Prostate gland (tissue), 2 donors: ENCODE results near the gene RHOBTB1.

Experiments
- CTCF ChIP-seq, 4 experiments: fragments of 200-600 bp in 2 of 4; fragments of 450-650 bp in 2 of 4; sonication (generic) in 2 of 4; IDR thresholded peaks; 1 replicate in 3 of 4; 2 replicates in 1 of 4; pipeline ENCODE4 v1.5.1; 2016 to 2019; ENCODE audit warnings: antibody characterized with exemption in 4 of 4, mild to moderate bottlenecking in 2 of 4, moderate library complexity in 2 of 4
- POLR2A ChIP-seq: fragments of 450-650 bp; IDR thresholded peaks from one replicate; pipeline ENCODE4 v1.6.1; 2016; ENCODE audit warnings: antibody characterized with exemption, mild to moderate bottlenecking
- POLR2AphosphoS5 ChIP-seq: sonication (generic); formaldehyde crosslinking; IDR thresholded peaks from one replicate; pipeline ENCODE4 v1.6.1; 2017; ENCODE audit warnings: antibody characterized with exemption

GRCh38 chr10:60948851-60949250, 4.9 kb upstream of the RHOBTB1 start:
- TF ChIP-seq POLR2AphosphoS5 (no peak), CTCF (IDR thresholded peaks at IDR 0.05) (no peak), POLR2A (no peak)
